Measurements from ENCODE around the gene PSMB7. TPM values are rescaled to one million over a fixed set of nuclear protein-coding genes. Genes with fewer than 3 reads are reported as not detected.

The PSMB7 gene
- total and polyA plus RNA-seq, 2 of the 8 experiments (the other 6 are each of a cell fraction or from before 2014, with no cell fraction given) = 222 to 357 TPM

DNA sequence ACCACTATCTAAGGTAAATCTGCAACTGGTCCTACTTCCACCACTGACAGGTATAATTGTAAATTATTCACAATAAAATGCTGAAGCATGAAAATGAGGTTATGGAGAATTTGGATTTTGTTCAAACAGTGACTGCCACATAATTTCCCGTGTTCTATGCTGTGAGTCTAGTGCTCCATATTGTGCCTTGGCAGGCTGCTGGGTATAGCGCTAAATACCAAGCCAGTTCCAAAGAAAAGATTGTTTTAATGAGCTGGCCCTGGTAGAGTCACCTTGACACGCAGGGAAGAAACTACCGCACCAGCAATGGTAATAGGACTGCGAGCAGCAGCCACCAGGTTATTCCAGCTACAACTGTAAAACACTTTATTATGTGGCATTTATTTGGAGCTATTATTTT, 30.4 kb downstream of the PSMB7 start:
- DNase-seq (ENCODE audit: low read depth in 1 of 2, low spot score in 2 of 2) (no peak), FAIRE-seq (no peak)
- no peak overlapping the region for H3K4me2 ChIP-seq (ENCODE audit: insufficient read depth in 1 of 2, low read depth in 2 of 2, low read length in 2 of 2)
- ChIA-PET POLR2A (ENCODE audit: partially characterized antibody) (interaction anchor here (1.3 to 2.1 kb wide), 2 partner anchors 8 to 14 kb away, joined by 4 to 5 read pairs; no protein-coding TSS in a partner anchor), CTCF (ENCODE audit: partially characterized antibody) (interaction anchor here (0.6 to 21.3 kb wide), 6 partner anchors 6 to 529 kb away, joined by 3 to 330 read pairs (median 3); partner anchors contain the start of gene PSMB7)
- H3K36me3 ChIP-seq (ENCODE audit: control insufficient read depth in 2 of 4, insufficient read depth in 4 of 4, low read length in 3 of 4) = peaks cover 2 to 9% (median 5%) of the 10 kb centered on the region in 4 experiments; a peak in 6 of 8 replicates
- H4K91ac ChIP-seq (replicated peaks; ENCODE audit: insufficient read length, low read length) = no peak overlapping the region
- H3K23me2 ChIP-seq (ENCODE audit: low read depth, low read length) = no peaks in the 10 kb centered on the region
- no peak overlapping the region for H4K5ac ChIP-seq (ENCODE audit: insufficient read length, low read depth, low read length)
- H3K4me3 ChIP-seq (ENCODE audit: extremely low read depth in 1 of 4, insufficient read depth in 2 of 4, low read depth in 3 of 4, low read length in 4 of 4) = no peak overlapping the region
- peaks cover 2 to 7% of the 10 kb centered on the region in 2 experiments for H4K20me1 ChIP-seq (replicated peaks in 1 of 2; ENCODE audit: control insufficient read depth in 1 of 2, insufficient read depth in 2 of 2, low read length in 2 of 2)
- H3K27ac ChIP-seq (ENCODE audit: low read depth, low read length) = no peak overlapping the region
- no peak overlapping the region for H2BK15ac ChIP-seq (ENCODE audit: low read length)
- no peak overlapping the region for H2BK20ac ChIP-seq (ENCODE audit: low read length)
- H3K9me3 ChIP-seq (ENCODE audit: insufficient read depth in 2 of 2, low read depth in 1 of 2, low read length in 1 of 2) = no peaks in the 10 kb centered on the region
- no peak overlapping the region for H2BK12ac ChIP-seq (ENCODE audit: low read depth, low read length)
- 0 out of 7 replicates have a peak, but pooled peaks cover 0 to 3% (median 0%) of the 10 kb centered on the region in 4 experiments for H3K4me1 ChIP-seq (replicated peaks in 1 of 4; ENCODE audit: control insufficient read depth in 3 of 4, insufficient read depth in 4 of 4, low read length in 3 of 4)
- no peak overlapping the region for H2AK5ac ChIP-seq (ENCODE audit: low read depth, low read length)
- peaks cover 6% of the 10 kb centered on the region; the same call in 1 of the 2 replicates for H3K79me1 ChIP-seq (ENCODE audit: low read depth, low read length)
- no peaks in the 10 kb centered on the region for H3K27me3 ChIP-seq (replicated peaks in 1 of 4; ENCODE audit: control insufficient read depth in 3 of 4, extremely low read depth in 1 of 4, insufficient read depth in 3 of 4, low read length in 3 of 4)
- H2AFZ ChIP-seq (ENCODE audit: low read length) = no peak overlapping the region
- H2BK120ac ChIP-seq (replicated peaks; ENCODE audit: low read depth, low read length) = no peak overlapping the region
- H2BK5ac ChIP-seq (ENCODE audit: low read depth, low read length) = no peak overlapping the region
- no peak overlapping the region for H3K23ac ChIP-seq (ENCODE audit: insufficient read length)
- WGBS, 2 experiments (ENCODE audit: extremely low coverage in 1 of 2, insufficient coverage in 1 of 2, insufficient read length in 1 of 2, insufficient replicate concordance in 2 of 2, low coverage in 1 of 2, low lambda C conversion rate in 2 of 2, missing lambda C conversion rate in 1 of 2) = 88% methylated on average over 5 of the region's 5 CpGs; no CpG with 5 or more reads in 1 of the 2 experiments
- no peak overlapping the region; a peak in 1 of 7 replicates for H3K9ac ChIP-seq (replicated peaks in 1 of 4; ENCODE audit: extremely low read depth in 1 of 4, low read depth in 3 of 4, low read length in 3 of 4)
- peaks cover 0 to 48% of the 10 kb centered on the region in 2 experiments; a peak in 2 of 4 replicates for H3K79me2 ChIP-seq (ENCODE audit: control insufficient read depth in 1 of 2, insufficient read depth in 2 of 2, low read length in 2 of 2)
- H3K18ac ChIP-seq (ENCODE audit: extremely low read depth, low read length) = no peak overlapping the region
- no peak overlapping the region for H3K4ac ChIP-seq (replicated peaks; ENCODE audit: insufficient read length, low read depth, low read length)
- H3K56ac ChIP-seq (replicated peaks; ENCODE audit: insufficient read length, low read depth, low read length) = no peak overlapping the region
- H4K8ac ChIP-seq (ENCODE audit: extremely low read depth, insufficient read depth, low read length) = no peak overlapping the region
- no peak overlapping the region for H3K14ac ChIP-seq (ENCODE audit: insufficient read length)
- TF ChIP-seq ZNF274 (IDR thresholded peaks at IDR 0.05; ENCODE audit: borderline replicate concordance, extremely low read depth, low read length) (no peak), SAP30 (IDR thresholded peaks at IDR 0.05; ENCODE audit: insufficient read depth, insufficient replicate concordance, low read length) (no peak)

All from H1 (cell line).